NCI-H345 treated with DMSO at 0.1 percent for 48 hours (cell line): Measurements from ENCODE around the gene CMTM3.
"Not testable (repeated sequence)": the region's sequence is repeated elsewhere in the genome, so short reads cannot be mapped to it uniquely, and the experiment has no call there.

ENCODE experiments used
- DNase-seq: peaks from one replicate; lab custom pipeline; 2025; ENCODE audit not compliant: unreplicated experiment; lab: John Stamatoyannopoulos, UW

The CMTM3 gene, protein sequence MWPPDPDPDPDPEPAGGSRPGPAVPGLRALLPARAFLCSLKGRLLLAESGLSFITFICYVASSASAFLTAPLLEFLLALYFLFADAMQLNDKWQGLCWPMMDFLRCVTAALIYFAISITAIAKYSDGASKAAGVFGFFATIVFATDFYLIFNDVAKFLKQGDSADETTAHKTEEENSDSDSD

DNA sequence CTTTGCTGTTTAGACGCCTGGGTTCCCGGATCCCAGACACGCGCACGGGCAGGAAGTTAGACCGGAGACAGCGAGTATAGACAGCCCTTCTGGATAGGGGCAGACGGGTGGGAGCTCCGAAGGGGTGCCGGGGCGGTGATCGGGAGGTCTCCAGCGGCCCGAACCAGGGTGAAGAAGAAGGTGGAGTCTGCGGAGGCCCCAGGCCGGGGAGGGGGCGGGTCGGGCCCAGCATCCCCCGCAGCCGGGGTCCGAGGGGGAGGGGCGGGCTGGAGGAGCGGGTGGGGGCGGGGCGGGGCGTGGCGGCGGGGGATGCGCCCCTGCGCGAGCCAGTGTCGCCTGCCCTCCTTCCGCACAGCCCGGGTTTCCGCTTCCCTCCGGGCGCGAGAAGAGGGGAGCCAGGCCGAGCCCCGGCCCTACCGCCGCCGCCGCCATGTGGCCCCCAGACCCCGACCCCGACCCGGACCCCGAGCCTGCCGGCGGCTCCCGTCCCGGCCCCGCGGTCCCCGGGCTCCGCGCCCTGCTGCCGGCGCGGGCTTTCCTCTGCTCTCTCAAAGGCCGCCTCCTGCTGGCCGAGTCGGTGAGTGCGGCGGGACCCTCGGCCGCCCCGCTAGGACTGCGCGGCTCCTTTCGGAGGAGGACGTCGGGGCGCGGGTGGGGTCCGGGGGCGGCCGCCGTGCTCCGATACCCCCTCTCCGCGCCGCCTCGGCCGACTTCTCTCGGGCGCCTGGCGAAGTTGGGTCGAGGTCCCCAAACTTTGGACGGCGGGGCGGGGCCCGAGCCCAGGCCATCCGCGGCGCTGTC, at the start of gene CMTM3:
TSS of gene CMTM3 (plus strand) at position 329 of the 801 bp plus-strand sequence. CDS start at position 431, 102 bp downstream.
- DNase-seq, result peak; percentile 10

DNA sequence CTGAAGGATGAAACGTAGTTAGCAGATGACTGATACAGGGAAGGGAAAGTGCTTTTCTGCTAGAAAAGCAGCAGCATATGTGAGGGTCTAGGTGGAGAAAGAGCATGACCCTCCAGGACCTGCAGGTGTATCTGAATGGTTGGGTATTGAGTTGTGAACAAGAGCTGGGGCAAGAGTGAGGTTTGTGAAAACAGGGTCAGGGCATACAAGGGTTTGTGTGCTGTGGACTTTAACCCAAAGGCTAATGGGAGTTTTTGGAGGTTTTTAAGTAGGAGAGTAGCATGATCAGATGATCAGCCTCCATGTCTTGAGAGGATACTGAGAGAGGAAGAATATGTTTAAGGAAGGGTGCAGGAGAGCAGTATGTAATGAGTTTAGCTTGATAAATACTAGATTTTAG, 44.4 kb upstream of the CMTM3 start:
- DNase-seq, result no peak

DNA sequence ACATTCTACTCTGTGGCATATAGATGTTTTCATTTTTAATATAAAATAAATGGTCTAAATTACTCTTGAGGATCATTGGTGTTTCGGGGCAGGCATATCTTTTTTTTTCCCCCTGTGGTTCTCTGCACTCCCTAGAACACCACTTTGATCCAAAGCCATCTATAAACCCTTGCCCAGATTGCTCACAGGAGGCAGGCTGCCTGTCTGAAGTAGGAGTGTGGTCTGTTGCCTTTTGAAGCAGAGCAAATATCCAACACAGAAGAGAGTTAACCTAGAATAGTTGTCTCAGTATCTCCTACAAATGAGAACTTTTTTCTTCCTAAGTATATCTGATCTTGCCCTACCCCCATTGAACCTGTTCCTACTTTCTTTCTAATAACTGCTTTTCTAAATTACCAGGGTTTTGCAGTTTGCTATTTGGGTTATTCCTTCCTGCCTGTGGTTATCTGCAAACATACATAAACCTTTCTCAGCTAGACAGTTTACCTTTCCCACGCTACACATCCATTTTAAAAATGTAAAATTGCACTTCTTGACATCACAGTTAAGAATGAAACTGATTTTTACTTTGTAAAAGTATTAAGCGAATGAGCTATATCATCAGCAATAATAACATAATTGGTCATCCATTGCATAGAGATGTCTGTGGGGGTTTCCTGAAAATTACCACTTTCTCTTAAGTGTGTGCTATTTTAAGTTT, 43.0 kb upstream of the CMTM3 start:
- no peak for DNase-seq

DNA sequence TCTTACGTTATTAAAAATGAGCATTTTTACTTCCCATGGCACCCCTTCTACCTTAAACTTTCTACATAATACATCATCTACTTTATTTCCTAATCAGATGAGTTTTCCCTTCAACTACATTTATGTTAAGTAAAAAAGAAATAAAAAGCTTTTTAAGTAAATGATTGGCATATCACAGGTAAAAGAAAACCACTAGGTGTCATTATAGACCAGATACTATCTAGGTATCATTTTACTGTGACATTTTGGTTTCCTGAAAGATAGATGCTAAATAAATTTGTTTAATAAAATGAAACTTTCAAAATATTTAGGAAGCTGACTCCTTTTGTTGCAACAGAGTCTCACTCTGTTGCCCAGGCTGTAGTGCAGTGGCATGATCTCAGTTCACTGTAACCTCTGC, 42.1 kb upstream of the CMTM3 start:
- no peak for DNase-seq

DNA sequence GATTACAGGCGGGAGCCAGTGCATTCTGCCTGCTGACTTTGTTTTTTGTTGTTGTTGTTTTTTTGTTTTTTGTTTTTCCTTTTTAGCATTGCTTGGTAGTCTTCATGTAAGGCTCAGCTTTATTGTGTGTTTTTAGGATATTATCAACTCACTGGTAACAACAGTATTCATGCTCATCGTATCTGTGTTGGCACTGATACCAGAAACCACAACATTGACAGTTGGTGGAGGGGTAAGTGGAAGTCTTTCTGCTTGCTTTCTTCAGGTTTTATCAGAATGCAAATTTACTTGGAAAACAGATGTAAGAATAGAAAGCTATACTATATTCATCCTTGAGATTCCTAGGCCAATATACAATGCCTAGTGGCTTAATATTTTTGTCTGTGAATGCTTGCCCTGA, 41.5 kb upstream of the CMTM3 start:
- no peak for DNase-seq

DNA sequence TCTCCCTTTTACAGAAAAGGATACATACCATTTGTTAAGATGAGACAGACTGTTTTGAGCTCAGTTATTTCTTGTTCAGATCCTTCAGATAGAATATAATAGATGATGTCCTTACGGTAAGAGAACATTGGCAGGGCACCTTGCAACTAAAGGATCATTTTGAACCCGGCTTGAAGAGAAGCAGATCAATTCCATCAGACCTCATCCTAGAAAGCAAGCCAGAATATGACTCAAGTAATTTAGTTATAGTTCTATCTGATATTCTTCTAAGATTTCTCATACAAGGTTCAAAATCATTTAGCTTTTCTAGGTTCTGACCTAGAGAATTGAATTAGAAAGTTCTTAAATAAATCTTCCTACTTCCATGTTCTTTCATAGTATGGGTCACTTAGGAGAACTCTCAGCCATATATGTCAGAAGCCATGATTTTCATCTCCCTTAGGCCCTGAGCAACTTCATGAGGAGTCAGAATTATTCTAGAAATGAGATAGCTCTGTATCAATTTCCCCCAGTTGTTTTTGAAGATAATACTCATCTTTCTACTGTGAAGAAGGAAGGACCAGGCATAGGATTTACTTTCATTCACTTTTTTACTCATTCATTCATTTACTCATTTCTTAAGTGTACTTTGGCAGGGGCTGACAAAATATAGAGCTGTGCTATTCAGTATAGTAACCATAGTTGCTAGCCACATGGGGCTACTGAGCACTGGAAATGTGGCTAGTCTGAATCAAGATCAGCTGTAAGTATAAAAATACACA, 40.8 kb upstream of the CMTM3 start:
- DNase-seq, result no peak

DNA sequence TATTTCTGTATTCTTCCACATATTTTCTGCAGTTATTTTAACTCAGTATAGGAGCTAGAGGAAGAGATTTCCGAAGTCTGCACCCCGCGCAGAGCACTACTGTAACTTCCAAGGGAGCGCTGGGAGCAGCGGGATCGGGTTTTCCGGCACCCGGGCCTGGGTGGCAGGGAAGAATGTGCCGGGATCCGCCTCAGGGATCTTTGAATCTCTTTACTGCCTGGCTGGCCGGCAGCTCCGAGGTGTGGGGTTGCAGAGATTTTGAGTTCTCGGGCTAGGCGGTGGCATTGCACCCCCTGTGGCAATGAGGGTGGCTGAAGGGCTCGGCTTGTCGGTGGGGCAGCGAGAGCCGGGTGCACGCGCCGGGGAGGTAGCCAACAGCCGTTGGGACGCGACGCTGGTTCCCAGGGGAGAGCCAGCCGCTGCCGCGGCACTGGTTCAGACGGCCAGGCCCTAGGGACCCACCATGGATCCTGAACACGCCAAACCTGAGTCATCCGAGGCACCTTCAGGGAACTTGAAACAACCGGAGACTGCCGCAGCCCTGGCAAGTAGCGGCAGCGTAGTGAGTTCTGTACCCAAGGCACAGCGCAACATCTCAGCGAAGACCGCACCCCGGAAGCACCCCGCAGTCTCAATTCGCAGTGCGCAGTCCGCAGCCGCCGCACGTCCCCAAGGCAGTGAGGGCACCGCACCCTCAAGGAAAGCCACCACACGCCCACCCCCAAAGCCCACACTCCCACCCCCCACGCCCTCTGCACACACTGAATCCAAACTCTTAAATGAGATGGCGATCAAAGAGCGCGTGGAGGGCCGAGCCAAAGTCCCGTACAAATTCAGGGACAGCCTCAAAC, 38.2 kb upstream of the CMTM3 start, which contains the start of gene CMTM1:
TSS of gene CMTM1 (plus strand) at position 389 of the 851 bp plus-strand sequence. CDS start at position 464, 75 bp downstream.
- DNase-seq, result no peak

DNA sequence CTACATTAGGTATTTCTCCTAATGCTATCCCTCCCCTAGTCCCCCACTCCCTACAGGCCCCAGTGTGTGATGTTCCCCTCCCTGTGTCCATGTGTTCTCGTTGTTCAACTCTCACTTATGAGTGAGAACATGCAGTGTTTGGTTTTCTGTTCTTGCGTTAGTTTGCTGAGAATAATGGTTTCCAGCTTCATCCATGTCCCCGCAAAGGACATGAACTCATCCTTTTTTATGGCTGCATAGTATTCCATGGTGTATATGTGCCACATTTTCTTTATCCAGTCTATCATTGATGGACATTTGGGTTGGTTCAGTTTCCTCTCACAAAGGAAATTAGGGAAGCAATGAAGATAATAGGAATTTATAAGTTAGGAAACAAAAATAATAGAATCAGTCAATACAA, 37.2 kb upstream of the CMTM3 start:
- not testable (repeated sequence) for DNase-seq

DNA sequence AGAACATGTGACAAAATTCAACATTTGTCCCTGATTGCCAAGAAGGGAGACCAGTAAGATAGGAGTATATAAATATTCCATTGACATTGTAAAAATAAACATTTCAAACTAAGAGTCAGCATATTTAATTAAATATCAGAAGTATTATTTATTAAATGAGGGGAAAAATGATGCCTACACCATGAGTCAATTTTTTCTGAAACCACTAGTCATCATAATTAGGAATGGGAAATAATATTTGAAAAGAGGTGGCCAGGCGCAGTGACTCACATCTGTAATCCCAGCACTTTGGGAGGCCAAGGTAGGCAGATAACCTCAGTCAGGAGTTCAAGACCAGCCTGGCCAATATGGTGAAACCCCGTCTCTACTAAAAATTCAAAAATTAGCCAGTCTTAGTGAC, 36.1 kb upstream of the CMTM3 start:
- DNase-seq, result no peak

DNA sequence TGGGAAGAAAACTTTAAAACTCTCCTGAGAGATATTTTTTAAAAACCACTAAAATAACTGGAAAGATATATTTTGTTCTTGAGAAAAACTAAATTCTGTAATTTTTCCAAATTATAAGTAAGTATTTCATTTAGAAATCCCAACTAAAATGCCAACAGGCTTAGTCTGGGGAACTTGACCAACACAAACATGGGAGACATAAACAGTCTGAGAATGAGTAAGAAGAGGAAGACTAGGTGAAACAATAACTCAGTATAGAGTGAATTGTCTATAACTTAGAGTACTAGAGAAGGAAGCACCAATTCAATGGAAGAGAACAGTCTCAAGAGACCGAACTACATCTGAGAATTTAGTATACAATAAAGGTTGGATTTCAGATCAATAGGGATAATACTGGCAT, 35.4 kb upstream of the CMTM3 start:
- no peak for DNase-seq

DNA sequence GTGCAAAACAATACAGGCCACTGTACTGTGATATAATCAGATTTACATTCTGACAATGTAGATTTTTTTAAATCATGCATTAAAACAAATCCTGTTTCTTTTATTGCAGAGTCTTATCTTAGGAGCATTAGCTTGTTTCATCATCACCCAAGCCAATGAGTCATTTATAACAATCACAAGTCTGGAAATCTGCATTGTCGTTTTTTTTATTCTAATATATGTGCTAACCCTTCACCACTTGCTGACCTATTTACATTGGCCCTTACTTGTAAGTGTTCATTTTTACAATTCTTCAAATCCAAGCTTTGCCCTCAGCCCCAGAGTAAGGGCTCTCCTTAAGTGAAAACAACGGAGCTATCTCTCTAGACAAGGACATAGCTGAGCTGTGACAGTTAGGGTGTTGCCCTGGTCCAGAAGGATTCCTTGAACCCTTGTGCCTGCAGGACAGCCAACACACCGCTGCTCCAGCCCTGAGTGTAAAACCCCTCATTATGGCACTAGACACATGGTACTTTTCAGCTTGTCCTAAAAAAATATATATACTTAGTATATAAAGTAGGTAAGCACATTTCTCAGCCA, 34.6 kb upstream of the CMTM3 start:
- DNase-seq, result no peak

DNA sequence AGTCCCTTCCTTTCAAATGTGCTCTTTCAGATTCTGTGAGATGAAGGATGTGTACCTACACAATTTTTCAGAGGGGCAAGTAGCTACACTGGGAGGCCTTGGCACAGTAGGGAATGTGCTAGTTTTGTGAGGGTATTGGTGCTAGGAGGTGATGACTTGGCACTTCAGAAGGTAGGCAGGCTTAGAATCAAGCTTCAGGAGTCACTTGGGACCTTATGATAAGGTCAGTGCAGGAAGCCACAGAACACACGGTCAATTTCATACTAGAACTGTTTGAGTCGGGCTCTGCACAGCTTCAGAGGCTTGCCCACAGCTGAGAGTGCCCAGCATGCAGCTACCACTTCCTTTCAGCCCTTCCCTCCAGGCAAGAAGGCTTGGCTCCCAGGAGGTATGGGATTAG, 32.1 kb upstream of the CMTM3 start:
- no peak for DNase-seq

DNA sequence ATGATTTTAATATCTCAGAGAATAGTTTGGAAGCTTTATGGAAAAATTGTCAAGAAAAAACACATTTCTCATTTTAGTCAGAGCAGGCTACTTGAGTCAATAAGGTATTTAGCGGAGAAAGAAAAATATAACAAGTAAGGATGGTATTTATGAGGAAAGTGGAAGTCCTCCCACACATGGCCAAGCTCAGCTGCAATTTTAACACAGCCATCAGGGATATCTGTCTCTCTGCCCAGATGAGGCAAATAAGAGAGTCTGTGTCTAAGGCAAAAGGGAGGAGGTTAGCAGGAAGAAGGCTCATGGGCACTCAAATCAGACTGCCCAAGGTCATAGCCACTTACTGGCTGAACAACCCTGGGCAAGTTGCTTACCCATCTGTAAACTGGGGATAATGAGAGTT, 30.4 kb upstream of the CMTM3 start:
- DNase-seq, result no peak

DNA sequence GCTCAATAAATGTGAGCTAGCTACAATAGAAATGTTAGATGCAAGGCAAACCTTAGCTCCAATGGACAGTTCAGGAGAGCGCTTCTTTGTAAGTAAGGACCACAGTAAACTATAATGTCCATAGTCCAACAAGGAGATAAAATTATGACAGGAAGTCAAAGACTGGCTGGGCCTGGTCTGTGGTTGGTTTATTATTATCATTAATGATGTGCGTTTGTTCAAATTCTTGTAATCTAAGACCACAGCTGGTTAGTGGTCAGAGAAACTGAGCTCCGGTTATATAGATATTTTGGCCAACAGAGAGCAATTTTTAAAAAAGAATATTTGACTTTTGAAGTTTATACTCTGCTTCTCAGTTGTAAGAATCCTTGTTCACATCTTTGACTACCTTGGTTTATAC, 30.0 kb upstream of the CMTM3 start:
- DNase-seq, result no peak

DNA sequence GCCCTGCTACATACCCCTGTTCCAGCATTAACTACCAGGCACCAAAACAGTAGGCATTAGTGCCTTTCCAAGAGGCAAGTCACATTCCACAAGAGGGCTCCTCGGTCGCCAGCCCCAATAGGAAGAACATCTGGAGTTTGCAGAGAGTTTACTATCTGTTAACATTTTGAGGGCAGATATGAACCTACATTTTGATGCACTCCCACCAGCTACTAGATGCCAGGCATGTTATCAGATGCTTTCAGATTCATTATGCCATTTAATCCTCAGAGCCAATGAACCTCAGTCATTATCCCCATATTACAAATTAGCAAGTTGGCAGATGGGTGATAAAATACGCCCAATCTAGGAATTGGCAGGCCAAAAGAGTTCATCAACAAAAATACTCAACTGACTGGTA, 29.4 kb upstream of the CMTM3 start:
- DNase-seq, result no peak

DNA sequence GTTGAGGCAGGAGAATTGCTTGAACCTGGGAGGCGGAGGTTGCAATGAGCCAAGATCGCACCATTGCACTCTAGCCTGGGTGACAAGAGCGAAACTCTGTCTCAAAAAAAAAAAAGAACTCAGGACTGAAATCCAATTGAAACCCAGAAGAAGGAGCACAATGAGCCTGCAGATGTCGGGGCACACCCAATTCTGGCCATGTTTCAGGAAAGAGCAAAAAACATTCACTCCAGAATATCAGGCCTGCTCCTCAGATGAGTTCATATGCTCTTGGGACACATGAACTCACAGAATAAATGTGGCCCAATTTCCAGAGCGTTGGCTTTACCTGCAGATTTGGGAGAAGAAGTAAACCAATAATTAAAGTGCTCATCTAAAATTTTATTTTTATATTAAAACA, 28.2 kb upstream of the CMTM3 start:
- no peak for DNase-seq

DNA sequence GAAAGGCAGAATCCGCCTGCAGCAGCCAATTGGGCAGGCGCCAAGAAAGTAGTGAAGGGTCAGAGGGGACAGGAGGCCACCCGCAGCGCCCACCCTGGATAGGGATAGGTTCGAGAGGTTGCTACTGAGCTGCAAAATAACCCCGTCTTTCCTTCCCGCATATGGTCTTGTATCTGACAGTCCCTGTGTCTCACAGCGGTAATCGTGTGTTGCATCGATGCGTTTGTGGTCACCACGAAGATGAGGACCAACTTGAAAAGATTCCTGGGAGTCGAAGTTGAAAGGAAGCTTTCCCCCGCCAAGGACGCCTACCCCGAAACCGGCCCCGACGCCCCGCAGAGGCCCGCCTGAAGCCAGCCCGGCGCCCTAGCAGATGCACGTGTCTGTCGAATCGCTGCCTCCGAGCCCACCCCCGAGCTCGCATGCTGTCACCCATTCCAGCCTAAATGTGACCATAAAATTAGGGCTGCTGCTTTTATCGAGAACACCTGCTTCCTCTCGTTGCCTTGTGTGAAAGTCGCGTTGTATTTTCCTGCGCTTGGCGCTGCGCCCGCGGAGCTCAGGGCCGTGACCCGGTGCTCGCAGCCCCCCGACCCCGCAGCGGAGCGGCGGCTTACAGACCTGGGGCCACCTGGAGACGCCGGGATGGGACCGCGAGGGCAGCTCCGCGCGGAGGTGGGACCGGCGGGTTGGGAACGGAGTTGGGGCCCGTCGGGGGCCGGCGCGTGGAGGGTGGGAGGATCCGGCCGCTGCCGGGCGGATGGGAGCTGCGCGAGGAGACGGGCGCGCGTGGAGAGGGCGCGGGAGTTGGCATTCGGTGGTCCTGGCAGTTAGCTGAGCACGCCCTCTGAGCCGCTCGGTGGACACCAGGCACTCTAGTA, 25.6 kb upstream of the CMTM3 start, which contains the start of gene CMTM2:
TSS of gene CMTM2 (plus strand) at position 813 of the 881 bp plus-strand sequence. CDS start 145 bp downstream, outside the sequence.
- no peak for DNase-seq

DNA sequence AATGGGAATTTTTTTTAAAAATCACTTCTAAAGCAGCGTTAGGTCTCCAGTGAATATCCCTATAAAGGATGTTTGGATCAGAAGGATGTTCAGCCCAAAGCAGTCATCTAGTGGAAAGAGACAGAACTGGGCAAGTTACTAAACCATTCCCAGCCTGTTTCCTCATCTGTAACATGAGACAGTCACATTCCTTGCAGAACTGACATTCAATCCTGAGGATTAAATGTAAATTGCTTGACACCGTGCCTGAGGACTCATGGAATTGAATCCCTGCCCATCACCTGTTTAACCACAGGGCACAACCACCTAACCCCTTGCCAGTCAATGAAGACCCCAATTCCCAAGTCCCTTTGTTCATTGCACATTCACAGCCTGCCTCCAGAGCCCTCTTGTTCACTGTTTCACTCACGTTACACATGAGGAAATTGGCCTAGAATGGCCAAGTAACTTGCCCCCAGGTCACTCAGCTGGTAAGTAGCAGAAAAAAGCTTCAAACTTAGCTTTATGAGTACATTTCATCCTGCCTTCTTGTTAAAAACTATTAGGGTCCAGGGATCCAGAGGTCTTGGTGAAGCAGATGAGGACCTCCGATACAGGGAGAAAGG, 23.8 kb upstream of the CMTM3 start:
- DNase-seq, result no peak
